Measurements from ENCODE around the gene NUP210L.

DNA sequence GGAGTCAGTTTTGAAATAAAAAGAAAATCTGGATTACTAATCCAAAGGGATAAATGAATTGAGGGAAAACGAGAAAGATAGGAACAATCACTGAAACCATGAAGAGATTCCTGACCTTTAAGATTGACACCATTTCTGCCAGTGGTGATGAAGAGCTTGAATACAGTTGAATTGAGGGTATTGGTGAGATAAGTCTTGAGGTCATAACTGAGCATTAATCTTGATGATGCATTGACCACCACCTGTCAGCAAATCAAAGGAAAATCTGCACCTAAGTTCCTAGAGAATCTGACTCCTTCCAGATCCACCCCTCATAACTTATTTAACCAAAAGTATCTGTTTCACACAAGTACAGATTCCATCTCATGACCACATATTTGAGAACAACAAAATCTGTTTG, 142.7 kb downstream of the NUP210L start:
- TF ChIP-seq POLR2A (IDR thresholded peaks at IDR 0.05; ENCODE audit: extremely low read depth, insufficient read length), result no peak
- TF ChIP-seq, protein P1, sequence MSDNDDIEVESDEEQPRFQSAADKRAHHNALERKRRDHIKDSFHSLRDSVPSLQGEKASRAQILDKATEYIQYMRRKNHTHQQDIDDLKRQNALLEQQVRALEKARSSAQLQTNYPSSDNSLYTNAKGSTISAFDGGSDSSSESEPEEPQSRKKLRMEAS (IDR thresholded peaks at IDR 0.05; ENCODE audit: low read depth, low read length), result no peak
- TF ChIP-seq, protein P2, sequence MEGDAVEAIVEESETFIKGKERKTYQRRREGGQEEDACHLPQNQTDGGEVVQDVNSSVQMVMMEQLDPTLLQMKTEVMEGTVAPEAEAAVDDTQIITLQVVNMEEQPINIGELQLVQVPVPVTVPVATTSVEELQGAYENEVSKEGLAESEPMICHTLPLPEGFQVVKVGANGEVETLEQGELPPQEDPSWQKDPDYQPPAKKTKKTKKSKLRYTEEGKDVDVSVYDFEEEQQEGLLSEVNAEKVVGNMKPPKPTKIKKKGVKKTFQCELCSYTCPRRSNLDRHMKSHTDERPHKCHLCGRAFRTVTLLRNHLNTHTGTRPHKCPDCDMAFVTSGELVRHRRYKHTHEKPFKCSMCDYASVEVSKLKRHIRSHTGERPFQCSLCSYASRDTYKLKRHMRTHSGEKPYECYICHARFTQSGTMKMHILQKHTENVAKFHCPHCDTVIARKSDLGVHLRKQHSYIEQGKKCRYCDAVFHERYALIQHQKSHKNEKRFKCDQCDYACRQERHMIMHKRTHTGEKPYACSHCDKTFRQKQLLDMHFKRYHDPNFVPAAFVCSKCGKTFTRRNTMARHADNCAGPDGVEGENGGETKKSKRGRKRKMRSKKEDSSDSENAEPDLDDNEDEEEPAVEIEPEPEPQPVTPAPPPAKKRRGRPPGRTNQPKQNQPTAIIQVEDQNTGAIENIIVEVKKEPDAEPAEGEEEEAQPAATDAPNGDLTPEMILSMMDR (IDR thresholded peaks at IDR 0.05; ENCODE audit: low read depth, low read length), result no peak

Measured in NB4 (cell line).